Gastrocnemius medialis (tissue), 4 donors: ENCODE results near the gene NTN1. TPM values are rescaled to one million over a fixed set of nuclear protein-coding genes. Genes with fewer than 3 reads are reported as not detected.

ENCODE experiments used
- ATAC-seq, 2 donors: fragments of 150-250 bp; one replicate each; pipeline ENCODE4 v1.9.1; 2016
- DNase-seq, 2 donors: peaks; one replicate each; pipeline ENCODE4 v3.0.0-alpha.2; 2019
- H3K27ac ChIP-seq, 4 donors: fragments of 200-600 bp; sonication (generic); 1 replicate in 1 of 4; 2 replicates in 3 of 4; pipeline ENCODE4 v1.5.1; 2016 to 2018; ENCODE audit warnings: mild to moderate bottlenecking in 2 of 4, moderate library complexity in 1 of 4
- H3K27me3 ChIP-seq, 3 donors: fragments of 200-600 bp; sonication (generic) in 2 of 3; 1 replicate in 1 of 3; 2 replicates in 2 of 3; pipeline versions ENCODE4 v1.5.1 to v1.6.0; 2016 to 2019; ENCODE audit warnings: mild to moderate bottlenecking in 1 of 3, moderate library complexity in 1 of 3
- H3K36me3 ChIP-seq, 2 donors: fragments of 200-600 bp; sonication (generic) in 1 of 2; one replicate each; pipeline ENCODE4 v1.5.1; 2017 to 2018
- H3K4me1 ChIP-seq, 2 donors: fragments of 200-600 bp; sonication (generic) in 1 of 2; one replicate each; pipeline ENCODE4 v1.5.1; 2016 to 2017; ENCODE audit warnings: mild to moderate bottlenecking in 2 of 2
- H3K4me3 ChIP-seq, 4 donors: fragments of 200-600 bp; sonication (generic) in 3 of 4; 1 replicate in 1 of 4; 2 replicates in 3 of 4; pipeline ENCODE4 v1.5.1; 2016 to 2019; ENCODE audit warnings: mild to moderate bottlenecking in 2 of 4
- H3K9me3 ChIP-seq, 3 donors: fragments of 200-600 bp; sonication (generic) in 2 of 3; 1 replicate in 1 of 3; 2 replicates in 2 of 3; pipeline ENCODE4 v1.5.1; 2016 to 2019
- POLR2A ChIP-seq, 2 donors: fragments of 450-650 bp; IDR thresholded peaks; one replicate each; pipeline ENCODE4 v1.6.1; 2017; ENCODE audit warnings: antibody characterized with exemption in 2 of 2, mild to moderate bottlenecking in 2 of 2, moderate library complexity in 2 of 2
- in situ Hi-C, 4 donors: fragments of 200-750 bp; cut with MboI; loops; one replicate each; pipeline versions ENCODE4 v1.15.0 to v1.8.0; 2017; ENCODE audit warnings: low sequenced_read_pairs in 4 of 4
- intact Hi-C: fragments of 100-400 bp; cut with DNase I; formaldehyde crosslinking; loops from one replicate; pipeline ENCODE4 v1.15.1; 2023; ENCODE audit warnings: low total_unique reads
- total RNA-seq, 4 donors: library from RNA; depleted of rRNA; stranded (reverse); fragments of >200 nt; gene quantifications; one replicate each; pipeline versions ENCODE4 v1.1.0 to v1.2.3, GENCODE V29; 2016
- TF ChIP-seq, protein P1 (sequence below), 5 experiments: fragments of 450-650 bp in 3 of 5; fragments of 200-600 bp in 2 of 5; sonication (generic) in 2 of 5; IDR thresholded peaks in 4 of 5; conservative IDR thresholded peaks in 1 of 5; 1 replicate in 4 of 5; 2 replicates in 1 of 5; pipeline ENCODE4 v1.5.1; 2016 to 2019; ENCODE audit warnings: antibody characterized with exemption in 5 of 5, mild to moderate bottlenecking in 3 of 5, moderate library complexity in 3 of 5

NTN1 gene
- total RNA-seq, 4 donors from 2014 or later, result 0.76 to 4.1 (median 1.2) TPM

- Histone ChIP-seq H3K4me3 (no peak overlapping the region), H3K27me3 (no peaks in the 10 kb centered on the region), H3K4me1 (no peaks in the 10 kb centered on the region), H3K36me3 (no peaks in the 10 kb centered on the region), H3K9me3 (no peaks in the 10 kb centered on the region), H3K27ac (no peak overlapping the region)
- ATAC-seq (no peak), DNase-seq (no peak)
- TF ChIP-seq, protein P1, sequence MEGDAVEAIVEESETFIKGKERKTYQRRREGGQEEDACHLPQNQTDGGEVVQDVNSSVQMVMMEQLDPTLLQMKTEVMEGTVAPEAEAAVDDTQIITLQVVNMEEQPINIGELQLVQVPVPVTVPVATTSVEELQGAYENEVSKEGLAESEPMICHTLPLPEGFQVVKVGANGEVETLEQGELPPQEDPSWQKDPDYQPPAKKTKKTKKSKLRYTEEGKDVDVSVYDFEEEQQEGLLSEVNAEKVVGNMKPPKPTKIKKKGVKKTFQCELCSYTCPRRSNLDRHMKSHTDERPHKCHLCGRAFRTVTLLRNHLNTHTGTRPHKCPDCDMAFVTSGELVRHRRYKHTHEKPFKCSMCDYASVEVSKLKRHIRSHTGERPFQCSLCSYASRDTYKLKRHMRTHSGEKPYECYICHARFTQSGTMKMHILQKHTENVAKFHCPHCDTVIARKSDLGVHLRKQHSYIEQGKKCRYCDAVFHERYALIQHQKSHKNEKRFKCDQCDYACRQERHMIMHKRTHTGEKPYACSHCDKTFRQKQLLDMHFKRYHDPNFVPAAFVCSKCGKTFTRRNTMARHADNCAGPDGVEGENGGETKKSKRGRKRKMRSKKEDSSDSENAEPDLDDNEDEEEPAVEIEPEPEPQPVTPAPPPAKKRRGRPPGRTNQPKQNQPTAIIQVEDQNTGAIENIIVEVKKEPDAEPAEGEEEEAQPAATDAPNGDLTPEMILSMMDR (IDR thresholded peaks at IDR 0.05 in 4 of 5, conservative IDR thresholded peaks at IDR 0.05 in 1 of 5), result no peak
- no peak for TF ChIP-seq POLR2A (IDR thresholded peaks at IDR 0.05)
- in situ Hi-C loops, result loop anchor here in 1 of 4 donors (25.0 kb wide), 1 partner anchor 405 kb away; no protein-coding TSS in a partner anchor
- intact Hi-C loops, result no loop called here
Observed at GRCh38 chr17:9107527-9107926, 86.2 kb downstream of the NTN1 start.

DNA sequence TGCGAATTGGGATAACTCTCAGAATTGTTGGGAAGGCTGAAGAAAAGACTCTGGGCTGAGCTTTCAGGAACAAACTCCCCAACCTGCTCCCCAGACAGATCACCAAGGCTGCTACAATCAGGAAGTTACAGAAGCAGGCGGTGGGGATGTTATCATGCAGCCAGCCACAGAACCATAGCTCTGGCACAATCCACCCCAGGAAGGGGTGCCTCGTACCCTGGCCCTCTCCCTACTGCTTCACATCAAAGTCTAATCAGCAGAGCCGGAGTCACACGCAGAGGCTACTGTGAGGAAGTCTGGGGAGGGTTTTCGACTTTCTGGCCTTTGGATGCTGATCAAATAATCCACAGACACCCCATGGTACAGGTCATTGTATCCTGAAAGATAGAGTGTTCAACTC is 86.8 kb downstream of the NTN1 start:
- no peak overlapping the region for H3K27ac ChIP-seq
- intact Hi-C loops, result no loop called here

DNA sequence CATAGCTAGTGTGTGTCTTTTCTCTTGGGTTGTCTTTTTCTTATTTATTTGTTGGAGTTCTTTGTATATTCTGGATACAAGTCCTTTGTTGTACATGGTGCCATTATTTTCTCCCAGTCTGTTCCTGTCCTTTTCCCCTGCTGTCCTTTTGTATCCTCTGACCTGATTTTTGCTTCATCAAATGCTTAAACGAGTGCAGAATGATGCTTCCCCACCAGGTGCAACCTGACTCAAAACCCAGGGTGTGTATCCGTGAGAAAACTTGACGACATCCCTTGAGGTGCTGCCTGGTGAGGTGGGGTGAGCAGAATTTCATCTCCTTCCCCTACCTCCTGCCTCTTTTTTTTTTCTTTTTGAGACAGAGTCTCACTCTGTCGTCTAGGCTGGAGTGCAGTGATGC is 88.6 kb downstream of the NTN1 start:
- Histone ChIP-seq H3K4me1 (no peaks in the 10 kb centered on the region), H3K27ac (no peak overlapping the region), H3K9me3 (no peaks in the 10 kb centered on the region), H3K4me3 (no peak overlapping the region), H3K36me3 (no peaks in the 10 kb centered on the region), H3K27me3 (peaks cover 0 to 2% (median 0%) of the 10 kb centered on the region in 3 donors)
- TF ChIP-seq, protein P1 (IDR thresholded peaks at IDR 0.05 in 4 of 5, conservative IDR thresholded peaks at IDR 0.05 in 1 of 5), result no peak
- TF ChIP-seq POLR2A (IDR thresholded peaks at IDR 0.05), result no peak
- intact Hi-C loops, result loop anchor here (10.0 kb wide), 2 partner anchors 55 to 185 kb away; no protein-coding TSS in a partner anchor
- in situ Hi-C loops, result loop anchor here in 1 of 4 donors (25.0 kb wide), 1 partner anchor 402 kb away; no protein-coding TSS in a partner anchor
- ATAC-seq (no peak), DNase-seq (no peak)

More for the DNA sequence above, 86.8 kb downstream of the NTN1 start:
- H3K4me3 ChIP-seq, result no peak overlapping the region
- H3K4me1 ChIP-seq, result no peaks in the 10 kb centered on the region
- no peak for DNase-seq
- H3K9me3 ChIP-seq, result no peaks in the 10 kb centered on the region
- no peaks in the 10 kb centered on the region for H3K27me3 ChIP-seq
- H3K36me3 ChIP-seq, result no peaks in the 10 kb centered on the region
- TF ChIP-seq, protein P1 (IDR thresholded peaks at IDR 0.05 in 4 of 5, conservative IDR thresholded peaks at IDR 0.05 in 1 of 5), result no peak
- TF ChIP-seq POLR2A (IDR thresholded peaks at IDR 0.05), result no peak
- in situ Hi-C loops, result loop anchor here in 1 of 4 donors (25.0 kb wide), 1 partner anchor 404 kb away; no protein-coding TSS in a partner anchor
- no peak for ATAC-seq

GRCh38 chr17:9110501-9110900 is 89.2 kb downstream of the NTN1 start:
- no peak overlapping the region for H3K4me3 ChIP-seq
- in situ Hi-C loops (loop anchor here in 1 of 4 donors (25.0 kb wide), 1 partner anchor 402 kb away; no protein-coding TSS in a partner anchor), intact Hi-C loops (loop anchor here (10.0 kb wide), 2 partner anchors 54 to 184 kb away; no protein-coding TSS in a partner anchor)
- H3K36me3 ChIP-seq, result no peaks in the 10 kb centered on the region
- H3K4me1 ChIP-seq, result peaks cover 0 to 4% of the 10 kb centered on the region in 2 donors
- ATAC-seq (no peak), DNase-seq (no peak)
- TF ChIP-seq, protein P1 (IDR thresholded peaks at IDR 0.05 in 4 of 5, conservative IDR thresholded peaks at IDR 0.05 in 1 of 5), result no peak
- TF ChIP-seq POLR2A (IDR thresholded peaks at IDR 0.05), result no peak
- peaks cover 0 to 5% (median 0%) of the 10 kb centered on the region in 3 donors for H3K27me3 ChIP-seq
- H3K27ac ChIP-seq, result no peak overlapping the region
- no peaks in the 10 kb centered on the region for H3K9me3 ChIP-seq
